GM20000 (cell line): ENCODE measurements around the gene OR2L2.
"Not testable (repeated sequence)": the region's sequence is repeated elsewhere in the genome, so short reads cannot be mapped to it uniquely, and the experiment has no call there.

Source experiments
- DNase-seq: peaks from one replicate; pipeline ENCODE4 v3.0.0; 2012; ENCODE audit warnings: low spot score
- CTCF ChIP-seq: IDR thresholded peaks from 2 replicates; pipeline ENCODE4 v1.5.1; 2012; ENCODE audit warnings: mild to moderate bottlenecking, control low read depth; ENCODE audit errors: extremely low read depth, missing control alignments

The OR2L2 gene

GRCh38 chr1:248065604-248066003, 35.7 kb downstream of the OR2L2 start:
- DNase-seq: no peak
- TF ChIP-seq CTCF: no peak

DNA sequence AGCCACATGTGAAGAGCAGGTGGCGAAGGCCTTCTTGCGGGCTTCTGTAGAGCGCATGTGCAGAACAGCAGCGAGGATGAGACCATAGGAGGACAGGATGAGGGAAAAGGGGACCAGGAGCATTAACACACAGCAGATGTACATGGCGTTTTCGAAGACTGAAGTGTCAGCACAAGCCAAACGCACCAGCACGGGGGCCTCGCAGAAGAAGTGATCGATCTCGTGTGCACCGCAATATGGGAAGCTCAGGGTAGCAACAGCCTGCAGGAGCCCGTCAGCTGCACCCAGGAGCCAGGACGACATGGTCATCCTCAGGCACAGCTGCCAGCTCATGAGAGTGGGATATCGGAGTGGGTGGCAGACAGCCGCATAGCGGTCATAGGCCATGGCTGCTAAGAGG, 54.0 kb downstream of the OR2L2 start:
- not testable (repeated sequence) for DNase-seq
